GM19035 (cell line): ENCODE measurements around the gene HCN2.
"Not testable (repeated sequence)": the region's sequence is repeated elsewhere in the genome, so short reads cannot be mapped to it uniquely, and the experiment has no call there.

Experiments
- ATAC-seq: cut with Tn5 transposase; IDR thresholded peaks from one replicate; pipeline ENCODE4 v1.9.1; 2021; ENCODE audit not compliant: unreplicated experiment

HCN2 gene

DNA sequence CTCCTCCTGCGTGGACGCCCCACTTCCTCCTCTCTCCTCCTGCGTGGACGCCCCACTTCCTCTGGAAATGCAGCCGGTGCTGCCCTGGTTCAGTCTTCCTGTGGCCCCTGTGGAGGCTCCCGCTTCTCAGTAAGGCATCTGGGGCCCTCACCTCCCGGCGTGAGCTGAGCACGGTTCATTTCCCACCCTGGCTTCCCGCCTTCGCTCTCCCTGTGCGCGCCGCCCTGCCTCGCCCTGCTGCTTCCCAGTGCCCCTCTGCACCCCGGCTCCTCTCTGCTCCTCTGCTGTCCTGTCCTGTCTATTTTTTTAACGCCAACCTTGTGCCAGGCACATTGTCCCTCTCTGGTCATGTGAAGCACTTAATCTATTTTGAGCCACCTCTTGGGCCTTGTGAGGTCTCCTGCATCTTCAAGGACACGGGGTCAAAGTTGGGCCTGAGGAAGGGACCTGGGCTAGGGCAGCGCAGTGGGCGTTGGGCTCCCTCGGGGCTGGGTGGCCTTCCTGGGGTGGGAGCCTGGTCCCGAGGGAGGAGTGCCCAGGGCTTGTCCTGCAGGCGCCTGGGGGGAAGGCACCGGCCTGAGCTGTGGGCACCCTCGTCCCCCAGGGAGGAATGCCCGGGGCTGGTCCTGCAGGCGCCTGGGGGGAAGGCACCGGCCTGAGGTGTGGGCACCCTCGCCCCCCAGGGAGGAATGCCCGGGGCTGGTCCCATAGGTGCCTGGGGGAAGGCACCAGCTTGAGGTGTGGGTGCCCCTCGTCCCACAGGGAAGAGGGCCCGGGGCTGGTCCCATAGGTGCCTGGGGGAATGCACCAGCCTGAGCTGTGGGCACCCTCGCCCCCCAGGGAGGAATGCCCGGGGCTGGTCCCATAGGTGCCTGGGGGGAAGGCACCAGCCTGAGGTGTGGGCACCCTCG, 13.0 kb downstream of the HCN2 start:
- ATAC-seq, result no peak

DNA sequence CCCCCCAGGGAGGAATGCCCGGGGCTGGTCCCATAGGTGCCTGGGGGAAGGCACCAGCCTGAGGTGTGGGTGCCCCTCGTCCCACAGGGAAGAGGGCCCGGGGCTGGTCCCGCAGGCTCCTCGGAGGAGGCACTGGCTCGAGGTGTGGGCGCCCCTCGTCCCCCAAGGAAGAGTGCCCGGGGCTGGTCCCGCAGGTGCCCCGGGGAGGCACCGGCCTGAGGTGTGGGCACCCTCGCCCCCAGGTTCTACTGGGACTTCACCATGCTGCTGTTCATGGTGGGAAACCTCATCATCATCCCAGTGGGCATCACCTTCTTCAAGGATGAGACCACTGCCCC, 13.6 kb downstream of the HCN2 start:
- ATAC-seq, result not testable (repeated sequence)

DNA sequence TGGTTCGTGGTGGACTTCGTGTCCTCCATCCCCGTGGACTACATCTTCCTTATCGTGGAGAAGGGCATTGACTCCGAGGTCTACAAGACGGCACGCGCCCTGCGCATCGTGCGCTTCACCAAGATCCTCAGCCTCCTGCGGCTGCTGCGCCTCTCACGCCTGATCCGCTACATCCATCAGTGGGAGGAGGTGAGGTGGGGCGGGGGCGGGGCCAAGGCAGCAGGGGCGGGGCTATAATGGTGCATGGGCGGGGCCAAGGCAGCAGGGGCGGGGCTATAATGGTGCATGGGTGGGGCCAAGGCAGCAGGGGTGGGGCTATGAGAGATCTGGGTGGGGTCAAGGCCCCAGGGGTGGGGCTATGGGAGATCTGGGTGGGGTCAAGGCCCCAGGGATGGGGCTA, 14.1 kb downstream of the HCN2 start:
- not testable (repeated sequence) for ATAC-seq

DNA sequence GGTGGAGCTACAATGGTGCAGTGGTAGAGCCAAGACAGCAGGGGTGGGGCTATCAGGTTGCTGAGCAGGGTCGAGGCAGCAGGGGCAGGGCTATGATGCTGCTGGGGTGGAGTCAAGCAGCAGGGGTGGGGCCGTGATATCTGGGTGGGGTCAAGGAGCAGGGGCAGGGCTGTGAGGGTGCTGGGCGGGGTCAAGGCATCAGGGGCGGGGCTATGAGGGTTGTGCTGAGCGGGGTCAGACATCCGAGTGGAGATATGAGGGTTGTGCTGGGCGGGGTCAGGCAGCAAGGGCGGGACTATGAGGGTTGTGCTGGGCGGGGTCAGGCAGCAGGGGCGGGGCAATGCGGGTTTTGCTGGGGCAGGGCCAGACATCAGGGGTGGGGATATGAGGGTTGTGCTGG, 14.7 kb downstream of the HCN2 start:
- no peak for ATAC-seq

DNA sequence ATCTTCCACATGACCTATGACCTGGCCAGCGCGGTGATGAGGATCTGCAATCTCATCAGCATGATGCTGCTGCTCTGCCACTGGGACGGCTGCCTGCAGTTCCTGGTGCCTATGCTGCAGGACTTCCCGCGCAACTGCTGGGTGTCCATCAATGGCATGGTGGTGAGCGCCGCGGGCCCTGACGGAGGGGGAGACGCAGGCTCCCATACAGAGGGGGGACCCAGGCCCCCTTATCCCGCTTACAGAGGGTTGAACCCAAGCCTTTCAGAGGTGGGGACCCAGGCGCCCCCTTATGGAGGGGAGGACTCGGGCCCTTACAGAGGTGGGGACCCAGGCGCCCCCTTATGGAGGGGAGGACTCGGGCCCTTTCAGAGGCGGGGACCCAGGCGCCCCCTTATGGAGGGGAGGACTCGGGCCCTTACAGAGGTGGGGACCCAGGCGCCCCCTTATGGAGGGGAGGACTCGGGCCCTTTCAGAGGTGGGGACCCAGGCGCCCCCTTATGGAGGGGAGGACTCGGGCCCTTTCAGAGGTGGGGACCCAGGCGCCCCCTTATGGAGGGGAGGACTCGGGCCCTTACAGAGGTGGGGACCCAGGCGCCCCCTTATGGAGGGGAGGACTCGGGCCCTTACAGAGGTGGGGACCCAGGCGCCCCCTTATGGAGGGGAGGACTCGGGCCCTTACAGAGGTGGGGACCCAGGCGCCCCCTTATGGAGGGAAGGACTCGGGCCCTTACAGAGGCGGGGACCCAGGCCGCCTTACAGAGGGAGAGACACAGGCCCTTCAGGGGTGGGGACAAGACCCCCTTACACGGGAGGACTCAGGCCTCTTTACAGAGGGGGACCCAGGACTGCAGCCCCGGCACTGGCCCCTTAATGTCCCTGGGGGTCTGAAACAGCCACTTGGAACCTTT, 15.6 kb downstream of the HCN2 start:
- not testable (repeated sequence) for ATAC-seq

DNA sequence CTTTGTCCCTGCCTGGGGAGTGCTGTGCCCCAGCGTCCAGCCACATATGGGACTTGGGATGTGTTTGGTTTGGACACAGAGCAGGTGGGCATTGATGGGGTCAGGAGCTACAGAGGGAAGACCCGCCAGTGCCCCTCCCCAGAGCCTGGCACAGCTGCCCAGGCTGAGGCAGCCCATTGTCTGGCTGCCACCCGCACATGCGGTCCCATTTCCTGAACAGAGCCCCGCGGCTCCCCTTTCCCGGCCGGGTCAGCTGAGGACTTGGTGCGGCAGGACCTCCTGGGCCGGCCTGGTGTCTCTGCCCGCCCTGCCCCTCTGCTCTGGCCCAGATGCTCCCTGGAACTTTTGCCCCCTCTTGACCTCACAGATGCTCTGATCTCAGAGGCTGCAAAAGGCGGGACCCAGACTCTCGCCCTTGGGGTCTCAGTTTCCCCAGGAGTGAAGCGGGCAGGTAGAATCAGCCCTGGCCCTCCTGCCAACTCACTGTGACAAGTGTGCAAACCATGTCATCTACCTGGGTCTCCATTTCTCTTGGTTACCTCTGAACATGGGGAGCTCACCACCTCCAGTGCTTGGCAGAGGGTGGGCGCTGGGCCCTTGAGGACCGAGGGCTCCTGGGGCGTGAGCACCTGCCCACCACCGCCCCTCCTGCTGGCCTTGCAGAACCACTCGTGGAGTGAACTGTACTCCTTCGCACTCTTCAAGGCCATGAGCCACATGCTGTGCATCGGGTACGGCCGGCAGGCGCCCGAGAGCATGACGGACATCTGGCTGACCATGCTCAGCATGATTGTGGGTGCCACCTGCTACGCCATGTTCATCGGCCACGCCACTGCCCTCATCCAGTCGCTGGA, 17.8 kb downstream of the HCN2 start:
- no peak for ATAC-seq

DNA sequence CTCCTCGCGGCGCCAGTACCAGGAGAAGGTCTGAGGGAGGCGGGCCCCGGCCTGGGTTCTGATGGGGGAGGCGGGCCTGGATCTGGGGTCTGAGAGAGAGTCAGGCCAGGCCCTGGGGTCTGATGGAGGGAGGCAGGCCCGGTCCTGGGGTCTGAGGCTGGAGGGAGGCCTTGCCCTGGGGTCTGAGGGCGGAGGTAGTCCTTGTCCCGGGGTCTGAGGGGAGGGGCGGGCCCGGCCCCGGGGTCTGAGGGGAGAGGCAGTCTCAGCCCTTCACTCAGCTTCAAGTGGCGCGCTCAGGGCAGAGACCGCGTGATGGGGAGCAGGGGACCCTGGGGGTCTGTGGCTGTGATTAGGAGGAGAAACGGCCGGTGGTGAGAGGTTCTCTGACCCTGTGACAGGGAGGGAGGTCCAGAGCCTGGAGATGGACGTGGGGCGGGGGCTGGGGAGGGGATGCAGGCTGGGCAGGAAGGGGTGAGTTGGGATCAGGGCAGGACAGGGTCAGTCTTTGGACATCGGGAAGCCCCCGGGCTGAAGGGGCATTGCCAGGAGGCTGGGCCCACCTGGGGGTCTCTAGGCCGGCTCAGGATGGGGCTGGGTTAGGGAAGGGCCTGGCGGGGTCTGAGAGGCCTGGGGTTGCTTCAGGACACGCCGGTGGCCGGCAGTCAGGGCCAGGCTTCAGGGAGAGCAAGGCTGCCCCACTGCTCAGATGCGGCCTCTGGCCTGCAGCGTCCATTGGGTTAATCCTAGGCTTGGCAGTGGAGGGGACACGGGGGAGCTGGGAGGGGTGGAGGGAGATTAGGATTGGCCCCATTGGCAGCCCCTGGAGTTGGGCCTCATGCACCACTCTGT, 18.7 kb downstream of the HCN2 start:
- no peak for ATAC-seq

DNA sequence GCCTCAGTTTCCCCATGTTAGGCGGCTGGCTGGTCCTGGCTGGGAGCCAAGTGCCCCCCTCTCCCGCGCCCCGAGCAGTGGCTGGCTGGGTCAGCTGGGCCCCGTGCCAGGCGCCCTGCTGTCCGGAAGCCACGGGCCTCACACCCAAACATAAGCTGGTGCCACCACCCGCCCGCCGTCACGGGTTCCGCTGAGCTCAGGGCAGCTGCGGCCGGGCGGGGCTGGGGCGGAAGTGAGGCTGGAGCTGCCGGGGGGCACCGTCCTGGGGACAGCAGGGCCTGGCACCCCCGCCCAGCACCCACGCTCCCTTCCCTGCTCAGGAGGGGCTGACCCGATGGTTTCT, 19.3 kb downstream of the HCN2 start:
- ATAC-seq, result no peak

DNA sequence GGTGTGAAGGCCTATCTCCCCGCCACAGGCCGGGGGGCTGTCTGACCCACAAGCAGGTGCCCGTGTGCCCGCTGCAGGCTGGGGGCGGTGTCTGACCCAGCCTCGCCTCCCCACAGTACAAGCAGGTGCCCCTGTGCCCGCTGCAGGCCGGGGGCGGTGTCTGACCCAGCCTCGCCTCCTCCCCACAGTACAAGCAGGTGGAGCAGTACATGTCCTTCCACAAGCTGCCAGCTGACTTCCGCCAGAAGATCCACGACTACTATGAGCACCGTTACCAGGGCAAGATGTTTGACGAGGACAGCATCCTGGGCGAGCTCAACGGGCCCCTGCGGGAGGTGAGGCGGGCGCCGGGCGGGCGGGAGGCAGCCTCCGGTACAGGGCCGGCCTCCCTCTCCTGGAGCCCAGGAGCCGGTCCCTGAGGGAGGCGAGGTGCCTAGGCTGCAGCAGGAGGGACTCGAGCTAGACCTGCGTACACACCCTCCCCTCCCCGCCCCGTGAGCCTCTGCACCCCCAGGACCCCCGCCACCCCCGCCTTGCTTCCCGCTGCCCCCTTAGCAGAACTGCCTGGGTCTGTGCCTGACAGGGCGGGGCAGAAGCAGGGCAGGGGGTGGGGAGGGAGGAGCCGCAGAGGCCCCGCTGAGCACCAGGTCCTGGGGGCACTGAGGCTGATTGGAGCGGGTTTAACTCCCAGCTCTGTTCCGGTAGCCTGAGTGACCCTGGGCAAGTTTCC, 20.6 kb downstream of the HCN2 start:
- no peak for ATAC-seq

DNA sequence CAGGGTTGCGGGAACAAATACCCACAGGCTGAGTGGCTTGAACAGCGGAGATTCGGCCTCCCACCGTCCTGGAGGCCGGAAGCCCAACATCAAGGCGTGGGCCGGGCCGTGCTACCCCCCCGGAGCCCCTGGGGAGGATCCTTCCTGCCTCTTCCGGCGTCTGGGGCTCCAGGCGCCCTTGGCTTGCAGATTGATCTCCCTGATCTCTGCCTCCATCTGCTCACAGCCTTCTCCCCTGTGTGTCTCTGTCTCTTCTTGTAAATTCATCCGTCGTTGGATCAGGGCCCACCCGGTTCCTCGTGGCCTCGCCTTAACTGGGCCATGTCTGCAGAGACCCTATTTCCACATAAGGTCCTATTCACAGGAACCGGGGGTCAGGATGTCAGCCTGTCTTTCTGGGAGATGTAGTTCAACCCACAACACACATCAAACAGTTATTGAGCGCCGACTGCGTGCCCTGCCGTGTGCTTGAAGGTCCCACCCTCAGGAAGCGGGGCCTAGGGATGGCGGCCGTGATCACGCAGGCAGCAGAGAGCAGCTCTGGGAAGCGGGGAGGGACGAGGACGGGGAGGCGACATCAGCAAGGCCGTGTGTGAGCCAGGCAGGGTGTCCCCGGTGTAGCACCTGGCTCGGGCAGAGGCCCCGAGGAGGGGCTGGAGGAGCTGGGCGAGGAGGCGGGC, 21.3 kb downstream of the HCN2 start:
- no peak for ATAC-seq

DNA sequence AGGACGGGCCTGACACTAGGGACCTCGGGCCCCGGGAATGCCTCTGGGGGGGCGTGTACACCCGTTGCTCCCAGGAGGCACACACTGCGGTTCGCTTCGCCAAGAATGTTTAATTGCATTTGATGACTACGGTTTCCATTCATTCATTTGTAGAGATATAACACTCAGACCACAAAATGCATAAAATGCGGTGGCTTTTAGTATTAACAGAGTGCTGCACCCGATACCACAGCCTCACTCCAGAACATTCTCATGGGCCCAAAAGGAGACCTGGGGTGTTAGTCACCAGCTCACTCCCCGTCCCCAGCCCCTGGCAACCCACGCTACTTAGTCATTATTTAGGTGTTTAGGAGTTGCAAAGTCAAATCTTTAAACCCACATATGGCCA, 21.8 kb downstream of the HCN2 start:
- ATAC-seq, result no peak

DNA sequence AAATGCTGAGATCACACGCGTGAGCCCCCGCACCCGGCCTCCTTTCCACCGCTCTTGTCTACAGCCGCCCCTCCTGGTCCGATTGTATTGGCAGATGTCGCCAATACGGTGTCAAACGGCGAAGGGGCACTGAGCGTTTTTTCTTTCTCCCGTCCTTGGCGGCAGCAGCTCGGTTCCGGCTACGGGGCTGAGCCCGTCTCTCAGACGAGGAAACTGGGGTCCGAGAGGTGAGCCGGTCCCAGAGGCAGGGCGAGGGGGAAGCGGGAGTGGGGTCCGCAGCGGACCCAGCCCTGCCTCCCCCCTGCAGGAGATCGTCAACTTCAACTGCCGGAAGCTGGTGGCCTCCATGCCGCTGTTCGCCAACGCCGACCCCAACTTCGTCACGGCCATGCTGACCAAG, 23.3 kb downstream of the HCN2 start:
- ATAC-seq, result no peak

DNA sequence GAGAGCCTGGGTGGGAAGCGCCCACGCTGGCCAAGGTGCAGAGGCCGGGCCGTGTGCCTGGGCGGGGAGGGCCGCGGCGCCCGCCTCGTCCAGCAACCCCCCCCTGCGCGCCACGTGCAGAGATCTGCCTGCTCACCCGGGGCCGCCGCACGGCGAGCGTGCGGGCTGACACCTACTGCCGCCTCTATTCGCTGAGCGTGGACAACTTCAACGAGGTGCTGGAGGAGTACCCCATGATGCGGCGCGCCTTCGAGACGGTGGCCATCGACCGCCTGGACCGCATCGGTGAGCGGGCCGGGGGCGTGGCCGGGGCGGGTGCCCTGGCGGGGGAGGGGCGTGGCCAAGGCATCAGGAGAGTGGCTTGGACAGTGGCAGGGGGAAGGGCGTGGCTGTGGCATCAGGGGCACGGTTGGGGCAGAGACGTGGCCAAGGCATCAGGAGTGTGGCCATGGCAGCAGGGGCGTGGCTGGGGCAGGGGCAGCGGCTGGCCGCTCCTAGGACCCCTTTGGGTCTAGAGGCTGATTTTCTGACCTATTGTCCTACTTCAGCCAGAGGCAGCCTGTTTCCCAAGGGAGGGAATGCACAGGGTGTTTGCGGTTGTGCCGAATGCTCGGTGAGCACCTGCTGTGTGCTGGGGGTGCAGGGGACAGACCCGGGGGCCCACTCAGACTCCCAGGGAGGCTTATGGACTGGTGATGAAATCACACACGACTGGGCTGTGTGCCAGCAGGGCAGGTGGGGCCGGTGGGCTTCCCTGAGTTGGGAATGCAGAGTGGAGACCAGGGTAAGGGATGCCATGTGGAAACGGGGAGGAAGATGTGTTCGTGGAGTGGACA, 24.3 kb downstream of the HCN2 start:
- no peak for ATAC-seq

DNA sequence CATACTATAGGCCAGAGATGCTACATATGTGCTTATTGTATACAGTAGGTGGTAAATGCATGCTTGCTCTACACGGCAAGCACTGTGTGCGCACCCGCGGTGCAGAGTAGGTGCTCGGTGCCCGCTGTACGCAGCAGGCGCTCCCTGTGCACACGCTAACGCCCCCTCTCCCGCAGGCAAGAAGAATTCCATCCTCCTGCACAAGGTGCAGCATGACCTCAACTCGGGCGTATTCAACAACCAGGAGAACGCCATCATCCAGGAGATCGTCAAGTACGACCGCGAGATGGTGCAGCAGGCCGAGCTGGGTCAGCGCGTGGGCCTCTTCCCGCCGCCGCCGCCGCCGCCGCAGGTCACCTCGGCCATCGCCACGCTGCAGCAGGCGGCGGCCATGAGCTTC, 25.9 kb downstream of the HCN2 start:
- no peak for ATAC-seq

DNA sequence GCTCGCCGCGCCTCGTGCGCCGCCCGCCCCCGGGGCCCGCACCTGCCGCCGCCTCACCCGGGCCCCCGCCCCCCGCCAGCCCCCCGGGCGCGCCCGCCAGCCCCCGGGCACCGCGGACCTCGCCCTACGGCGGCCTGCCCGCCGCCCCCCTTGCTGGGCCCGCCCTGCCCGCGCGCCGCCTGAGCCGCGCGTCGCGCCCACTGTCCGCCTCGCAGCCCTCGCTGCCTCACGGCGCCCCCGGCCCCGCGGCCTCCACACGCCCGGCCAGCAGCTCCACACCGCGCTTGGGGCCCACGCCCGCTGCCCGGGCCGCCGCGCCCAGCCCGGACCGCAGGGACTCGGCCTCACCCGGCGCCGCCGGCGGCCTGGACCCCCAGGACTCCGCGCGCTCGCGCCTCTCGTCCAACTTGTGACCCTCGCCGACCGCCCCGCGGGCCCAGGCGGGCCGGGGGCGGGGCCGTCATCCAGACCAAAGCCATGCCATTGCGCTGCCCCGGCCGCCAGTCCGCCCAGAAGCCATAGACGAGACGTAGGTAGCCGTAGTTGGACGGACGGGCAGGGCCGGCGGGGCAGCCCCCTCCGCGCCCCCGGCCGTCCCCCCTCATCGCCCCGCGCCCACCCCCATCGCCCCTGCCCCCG, 26.5 kb downstream of the HCN2 start:
- no peak for ATAC-seq

DNA sequence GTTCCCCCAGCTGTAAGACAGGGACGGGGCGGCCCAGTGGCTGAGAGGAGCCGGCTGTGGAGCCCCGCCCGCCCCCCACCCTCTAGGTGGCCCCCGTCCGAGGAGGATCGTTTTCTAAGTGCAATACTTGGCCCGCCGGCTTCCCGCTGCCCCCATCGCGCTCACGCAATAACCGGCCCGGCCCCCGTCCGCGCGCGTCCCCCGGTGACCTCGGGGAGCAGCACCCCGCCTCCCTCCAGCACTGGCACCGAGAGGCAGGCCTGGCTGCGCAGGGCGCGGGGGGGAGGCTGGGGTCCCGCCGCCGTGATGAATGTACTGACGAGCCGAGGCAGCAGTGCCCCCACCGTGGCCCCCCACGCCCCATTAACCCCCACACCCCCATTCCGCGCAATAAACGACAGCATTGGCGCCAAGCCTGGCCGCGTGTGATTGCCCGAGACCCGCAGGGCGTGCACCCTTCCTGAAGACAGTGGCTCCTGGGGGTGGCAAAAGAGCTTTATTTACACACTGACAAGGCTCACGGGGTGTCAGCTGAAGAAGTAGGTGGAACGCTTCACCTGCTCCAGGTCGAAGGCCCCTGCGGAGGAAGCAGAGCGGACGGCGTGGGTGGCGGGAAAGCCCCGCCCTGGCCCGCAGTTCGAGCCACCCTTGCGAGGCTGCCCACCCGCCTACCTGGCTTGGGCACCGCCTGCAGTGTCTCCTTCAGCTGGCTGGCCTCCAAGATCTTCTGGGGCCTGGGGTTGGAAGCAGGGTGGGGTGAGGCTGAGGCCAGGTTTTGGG, 27.3 kb downstream of the HCN2 start:
- ATAC-seq, result no peak
